ENCODE measurements around the gene HADH. TPM values are rescaled to one million over a fixed set of nuclear protein-coding genes. Genes with fewer than 3 reads are reported as not detected.
A peak's percentile ranks its signal among the peaks of the same experiment; 100 is the strongest.

Gene HADH
- total RNA-seq, 1 donor from 2014 or later: 34.3 TPM

DNA sequence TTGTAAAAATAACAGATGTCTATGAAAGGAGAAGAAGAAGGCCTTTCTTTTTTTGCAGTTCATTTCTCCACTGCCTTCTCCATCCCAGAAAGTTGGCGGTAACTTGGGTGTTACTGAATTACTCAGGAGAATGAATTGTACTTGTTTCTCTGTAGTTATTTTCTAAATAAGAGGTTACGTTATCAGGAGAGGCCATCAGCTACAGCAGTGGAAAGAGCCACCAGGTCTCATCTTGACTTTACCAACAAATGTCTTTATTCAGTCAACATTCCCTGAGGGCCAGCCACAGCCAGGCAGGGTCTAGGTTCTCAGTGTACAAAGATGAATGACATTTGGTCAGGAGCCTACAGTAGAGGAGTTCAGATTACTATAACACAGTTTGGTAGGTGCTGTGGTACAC is 8.1 kb downstream of the HADH start:
- no peaks in the 10 kb centered on the region for H3K36me3 ChIP-seq
- H3K27ac ChIP-seq: peak overlapping the region; percentile 92 to 93
- TF ChIP-seq, protein P1, sequence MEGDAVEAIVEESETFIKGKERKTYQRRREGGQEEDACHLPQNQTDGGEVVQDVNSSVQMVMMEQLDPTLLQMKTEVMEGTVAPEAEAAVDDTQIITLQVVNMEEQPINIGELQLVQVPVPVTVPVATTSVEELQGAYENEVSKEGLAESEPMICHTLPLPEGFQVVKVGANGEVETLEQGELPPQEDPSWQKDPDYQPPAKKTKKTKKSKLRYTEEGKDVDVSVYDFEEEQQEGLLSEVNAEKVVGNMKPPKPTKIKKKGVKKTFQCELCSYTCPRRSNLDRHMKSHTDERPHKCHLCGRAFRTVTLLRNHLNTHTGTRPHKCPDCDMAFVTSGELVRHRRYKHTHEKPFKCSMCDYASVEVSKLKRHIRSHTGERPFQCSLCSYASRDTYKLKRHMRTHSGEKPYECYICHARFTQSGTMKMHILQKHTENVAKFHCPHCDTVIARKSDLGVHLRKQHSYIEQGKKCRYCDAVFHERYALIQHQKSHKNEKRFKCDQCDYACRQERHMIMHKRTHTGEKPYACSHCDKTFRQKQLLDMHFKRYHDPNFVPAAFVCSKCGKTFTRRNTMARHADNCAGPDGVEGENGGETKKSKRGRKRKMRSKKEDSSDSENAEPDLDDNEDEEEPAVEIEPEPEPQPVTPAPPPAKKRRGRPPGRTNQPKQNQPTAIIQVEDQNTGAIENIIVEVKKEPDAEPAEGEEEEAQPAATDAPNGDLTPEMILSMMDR (IDR thresholded peaks at IDR 0.05): no peak
- H3K4me3 ChIP-seq: no peak overlapping the region
- DNase-seq (ENCODE audit: low spot score in 2 of 2): no peak
- peaks cover 17 to 50% of the 10 kb centered on the region in 2 donors for H3K4me1 ChIP-seq
- H3K9me3 ChIP-seq: no peaks in the 10 kb centered on the region
- H3K27me3 ChIP-seq: no peaks in the 10 kb centered on the region
- intact Hi-C loops (cut with DNase I): loop anchor here (2.0 to 5.0 kb wide), 2 partner anchors 67 to 175 kb away; partner anchors contain the start of genes CYP2U1 and SGMS2

DNA sequence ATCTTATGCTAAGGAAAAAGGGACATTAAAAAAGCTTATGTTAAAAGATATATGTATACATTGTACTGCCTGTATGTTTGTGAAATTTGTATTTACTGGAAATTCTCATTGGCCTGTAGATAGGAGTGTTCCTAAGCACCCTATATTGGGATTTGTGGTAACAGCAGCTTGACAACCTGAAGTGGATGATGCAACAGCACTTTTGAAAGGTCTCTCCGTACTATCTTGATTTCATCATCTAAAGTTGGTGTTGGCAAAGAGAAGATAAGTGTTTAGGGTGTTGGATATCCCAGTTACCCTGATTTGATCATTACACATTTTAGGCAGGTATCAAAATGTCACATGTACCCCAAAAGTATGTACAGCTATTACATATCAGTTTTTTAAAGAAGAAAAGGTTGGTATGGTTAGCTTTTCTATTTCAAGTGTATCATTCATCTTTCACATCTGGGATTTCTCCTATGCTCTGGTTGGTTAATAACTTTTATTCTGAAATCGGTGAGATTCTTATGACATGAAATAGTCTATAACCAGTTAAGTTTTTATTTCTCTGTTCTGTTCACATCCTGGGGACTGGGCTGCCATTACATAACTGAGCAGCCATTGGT is 10.3 kb downstream of the HADH start:
- peak overlapping the region; percentile 92 to 93 for H3K27ac ChIP-seq

DNA sequence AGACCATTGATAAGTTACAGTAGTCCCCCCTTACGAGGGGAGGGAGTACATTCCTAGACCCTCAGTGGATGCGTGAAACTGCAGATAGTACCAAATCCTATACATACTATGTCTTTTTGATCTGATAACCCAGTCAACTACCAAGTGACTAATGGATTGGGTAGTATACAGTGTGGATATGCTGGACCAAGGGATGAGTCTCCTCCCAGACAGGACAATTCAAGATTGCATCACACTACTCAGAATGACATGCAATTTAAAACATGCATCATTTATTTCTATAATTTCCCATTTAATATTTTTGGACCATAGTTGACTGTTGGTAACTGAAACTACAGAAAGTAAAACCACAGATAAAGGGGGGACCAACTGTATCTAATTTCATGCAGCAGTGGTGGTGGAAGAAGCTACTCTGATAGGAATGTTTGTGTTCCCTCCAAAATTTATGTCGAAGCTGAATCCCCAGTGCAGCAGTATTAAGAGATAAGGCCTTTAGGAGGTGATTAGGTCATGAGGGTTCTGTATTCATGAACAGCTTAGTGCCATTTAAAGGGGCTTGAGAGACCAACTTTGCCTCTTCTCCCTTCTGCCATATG is 11.9 kb downstream of the HADH start:
- DNase-seq (ENCODE audit: low spot score in 2 of 2): no peak
- intact Hi-C loops (cut with DNase I): loop anchor here (10.0 kb wide), 2 partner anchors 1433 to 1637 kb away; partner anchors contain the start of genes GIMD1 and SEC24B
- no peaks in the 10 kb centered on the region for H3K36me3 ChIP-seq
- H3K27ac ChIP-seq: peak overlapping the region; percentile 92 to 93
- peaks cover 14 to 47% of the 10 kb centered on the region in 2 donors for H3K4me1 ChIP-seq
- H3K9me3 ChIP-seq: no peaks in the 10 kb centered on the region
- TF ChIP-seq, protein P1 (IDR thresholded peaks at IDR 0.05): no peak
- no peaks in the 10 kb centered on the region for H3K27me3 ChIP-seq
- H3K4me3 ChIP-seq: no peak overlapping the region

More for the DNA sequence above, 10.3 kb downstream of the HADH start:
- Histone ChIP-seq H3K4me3 (no peak overlapping the region), H3K27me3 (no peaks in the 10 kb centered on the region), H3K4me1 (peaks cover 17 to 43% of the 10 kb centered on the region in 2 donors), H3K36me3 (no peaks in the 10 kb centered on the region), H3K9me3 (no peaks in the 10 kb centered on the region)
- DNase-seq (ENCODE audit: low spot score in 2 of 2): no peak
- TF ChIP-seq, protein P1 (IDR thresholded peaks at IDR 0.05): no peak
- intact Hi-C loops (cut with DNase I): loop anchor here (5.0 to 10.0 kb wide), 3 partner anchors 178 to 1635 kb away; partner anchors contain the start of genes GIMD1, SEC24B and SGMS2

DNA sequence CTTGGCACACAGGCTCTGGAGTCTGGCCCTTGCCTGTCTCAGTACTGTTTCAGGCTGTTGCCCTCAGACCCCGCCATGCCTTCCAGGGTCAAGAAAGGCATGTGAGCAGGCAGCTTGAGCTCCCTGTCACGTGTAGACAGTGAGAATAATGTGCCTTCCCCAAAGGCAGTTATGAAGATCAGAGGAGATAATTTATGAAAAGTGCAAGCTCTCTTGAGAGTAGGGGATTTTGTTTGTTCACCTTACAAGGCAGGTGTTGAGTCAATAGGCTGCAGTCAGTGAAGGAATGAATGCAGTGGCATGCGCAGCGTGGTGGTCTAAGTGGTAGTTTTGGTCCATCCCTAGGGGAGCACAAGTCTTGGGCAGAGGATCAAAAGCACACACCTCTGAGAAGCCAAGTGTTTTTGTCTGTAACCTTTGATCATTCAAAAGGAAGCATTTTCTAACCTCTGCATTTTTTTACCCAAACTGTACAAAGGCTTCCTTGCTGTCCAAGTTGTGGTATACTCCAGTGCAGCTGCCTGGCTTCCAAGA is 14.4 kb downstream of the HADH start:
- TF ChIP-seq, protein P1 (IDR thresholded peaks at IDR 0.05): no peak
- no peaks in the 10 kb centered on the region for H3K36me3 ChIP-seq
- peaks cover 3 to 35% of the 10 kb centered on the region in 2 donors for H3K4me1 ChIP-seq
- intact Hi-C loops (cut with DNase I): loop anchor here (10.0 kb wide), 2 partner anchors 1431 to 1639 kb away; partner anchors contain the start of genes GIMD1 and SEC24B
- peak overlapping the region; percentile 14 to 20 for H3K27ac ChIP-seq
- H3K9me3 ChIP-seq: no peaks in the 10 kb centered on the region
- H3K4me3 ChIP-seq: no peak overlapping the region
- no peaks in the 10 kb centered on the region for H3K27me3 ChIP-seq
- DNase-seq (ENCODE audit: low spot score in 2 of 2): no peak

DNA sequence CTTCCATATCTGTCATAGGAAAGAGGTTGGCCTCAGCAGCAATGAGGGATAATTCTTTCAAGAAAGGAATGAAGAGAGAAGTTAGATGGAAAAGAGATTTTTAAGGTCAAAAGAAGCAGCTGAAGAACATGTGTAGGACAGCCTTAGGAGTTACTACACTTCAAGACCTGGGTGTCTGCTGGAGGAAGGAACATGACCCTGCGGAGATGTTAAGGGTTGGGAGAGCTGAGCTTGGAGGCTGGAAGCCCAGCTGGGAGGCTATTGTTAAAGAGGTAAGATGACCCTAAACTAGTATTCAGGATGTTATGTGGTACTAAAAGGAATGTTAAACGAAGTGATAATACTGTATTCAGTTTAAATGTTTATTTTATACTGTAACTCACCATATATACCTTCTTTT is 15.0 kb downstream of the HADH start:
- H3K4me1 ChIP-seq: peaks cover 0 to 33% of the 10 kb centered on the region in 2 donors
- H3K27me3 ChIP-seq: no peaks in the 10 kb centered on the region
- intact Hi-C loops (cut with DNase I): loop anchor here (10.0 kb wide), 2 partner anchors 1430 to 1640 kb away; partner anchors contain the start of genes GIMD1 and SEC24B
- TF ChIP-seq, protein P1 (IDR thresholded peaks at IDR 0.05): no peak
- no peaks in the 10 kb centered on the region for H3K36me3 ChIP-seq
- peak overlapping the region in 1 of 2 donors; percentile 20 for H3K27ac ChIP-seq
- H3K4me3 ChIP-seq: no peak overlapping the region
- no peaks in the 10 kb centered on the region for H3K9me3 ChIP-seq
- DNase-seq (ENCODE audit: low spot score in 2 of 2): no peak

Data from ascending aorta (tissue), 2 donors.